GM23338 (cell line): ENCODE measurements around the gene SIRT4.

ENCODE experiments used
- CREB1 ChIP-seq: fragments of 250-450 bp; sonication (Bioruptor Pico); IDR thresholded peaks from 2 replicates; pipeline ENCODE4 v1.5.0; 2020; ENCODE audit warnings: low read depth, mild to moderate bottlenecking, moderate library complexity
- EZH2 ChIP-seq: fragments of 200-600 bp; sonication (generic); IDR thresholded peaks from one replicate; pipeline ENCODE4 v1.8.0; 2017; ENCODE audit warnings: antibody characterized with exemption, mild to moderate bottlenecking, low read depth; ENCODE audit not compliant: unreplicated experiment
- EZH2phosphoT487 ChIP-seq: fragments of 200-600 bp; sonication (generic); IDR thresholded peaks from one replicate; pipeline ENCODE4 v1.8.1; 2018; ENCODE audit warnings: antibody characterized with exemption; ENCODE audit not compliant: unreplicated experiment
- JUNB ChIP-seq: IDR thresholded peaks from one replicate; pipeline ENCODE4 v1.6.1; 2016; ENCODE audit warnings: antibody characterized with exemption; ENCODE audit not compliant: unreplicated experiment
- NANOG ChIP-seq: IDR thresholded peaks from 2 replicates; pipeline ENCODE4 v1.6.1; 2016; ENCODE audit warnings: antibody characterized with exemption, borderline replicate concordance
- POLR2AphosphoS5 ChIP-seq: IDR thresholded peaks from 2 replicates; pipeline ENCODE4 v1.6.1; 2016; ENCODE audit warnings: antibody characterized with exemption, low read depth
- STAT1 ChIP-seq: IDR thresholded peaks from one replicate; pipeline ENCODE4 v1.6.1; 2016; ENCODE audit warnings: antibody characterized with exemption; ENCODE audit not compliant: unreplicated experiment
- ZNF114 ChIP-seq: fragments of 250-450 bp; sonication (Bioruptor Pico); IDR thresholded peaks from 2 replicates; pipeline ENCODE4 v1.5.0; 2020; ENCODE audit warnings: mild to moderate bottlenecking, moderate library complexity
- ZNF331 ChIP-seq: fragments of 250-450 bp; sonication (Bioruptor Pico); IDR thresholded peaks from 2 replicates; pipeline ENCODE4 v1.5.0; 2020; ENCODE audit warnings: low read depth, mild to moderate bottlenecking, moderate library complexity
- TF ChIP-seq, protein P1 (sequence below), 2 experiments: fragments of 200-600 bp in 1 of 2; sonication (generic) in 1 of 2; conservative IDR thresholded peaks; 2 replicates each; pipeline versions ENCODE4 v1.5.1 to v1.6.1; 2016 to 2017; ENCODE audit warnings: antibody characterized with exemption in 2 of 2, low read depth in 2 of 2, mild to moderate bottlenecking in 2 of 2, moderate library complexity in 1 of 2
- TF ChIP-seq, protein P2 (sequence below): IDR thresholded peaks from one replicate; pipeline ENCODE4 v1.6.1; 2018; ENCODE audit warnings: antibody characterized with exemption; ENCODE audit not compliant: unreplicated experiment
- TF ChIP-seq, protein P3 (sequence below): IDR thresholded peaks from 2 replicates; pipeline ENCODE4 v1.6.1; 2016; ENCODE audit warnings: antibody characterized with exemption

DNA sequence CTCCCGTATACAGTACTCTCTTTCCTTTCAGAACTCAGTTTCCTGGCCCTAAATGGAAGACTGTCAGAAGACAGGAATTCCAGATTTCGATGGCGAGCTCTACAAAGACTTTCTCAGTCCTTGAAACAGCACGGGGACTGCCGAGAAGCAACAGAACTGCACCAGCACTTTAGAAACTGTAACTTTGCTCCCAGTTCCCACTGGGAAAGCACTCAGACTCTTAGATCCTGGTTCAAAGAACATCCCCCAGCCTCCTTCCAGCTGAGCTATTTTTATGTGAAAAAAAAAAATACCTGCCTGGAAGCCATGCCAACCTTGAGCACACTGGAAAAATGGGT lies 38.4 kb upstream of the SIRT4 start:
- TF ChIP-seq EZH2: no peak
- TF ChIP-seq, protein P1, sequence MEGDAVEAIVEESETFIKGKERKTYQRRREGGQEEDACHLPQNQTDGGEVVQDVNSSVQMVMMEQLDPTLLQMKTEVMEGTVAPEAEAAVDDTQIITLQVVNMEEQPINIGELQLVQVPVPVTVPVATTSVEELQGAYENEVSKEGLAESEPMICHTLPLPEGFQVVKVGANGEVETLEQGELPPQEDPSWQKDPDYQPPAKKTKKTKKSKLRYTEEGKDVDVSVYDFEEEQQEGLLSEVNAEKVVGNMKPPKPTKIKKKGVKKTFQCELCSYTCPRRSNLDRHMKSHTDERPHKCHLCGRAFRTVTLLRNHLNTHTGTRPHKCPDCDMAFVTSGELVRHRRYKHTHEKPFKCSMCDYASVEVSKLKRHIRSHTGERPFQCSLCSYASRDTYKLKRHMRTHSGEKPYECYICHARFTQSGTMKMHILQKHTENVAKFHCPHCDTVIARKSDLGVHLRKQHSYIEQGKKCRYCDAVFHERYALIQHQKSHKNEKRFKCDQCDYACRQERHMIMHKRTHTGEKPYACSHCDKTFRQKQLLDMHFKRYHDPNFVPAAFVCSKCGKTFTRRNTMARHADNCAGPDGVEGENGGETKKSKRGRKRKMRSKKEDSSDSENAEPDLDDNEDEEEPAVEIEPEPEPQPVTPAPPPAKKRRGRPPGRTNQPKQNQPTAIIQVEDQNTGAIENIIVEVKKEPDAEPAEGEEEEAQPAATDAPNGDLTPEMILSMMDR (conservative IDR thresholded peaks at IDR 0.05; ENCODE audit: low read depth in 2 of 2): no peak
- TF ChIP-seq POLR2AphosphoS5: no peak
- no peak for TF ChIP-seq EZH2phosphoT487
- TF ChIP-seq, protein P2, sequence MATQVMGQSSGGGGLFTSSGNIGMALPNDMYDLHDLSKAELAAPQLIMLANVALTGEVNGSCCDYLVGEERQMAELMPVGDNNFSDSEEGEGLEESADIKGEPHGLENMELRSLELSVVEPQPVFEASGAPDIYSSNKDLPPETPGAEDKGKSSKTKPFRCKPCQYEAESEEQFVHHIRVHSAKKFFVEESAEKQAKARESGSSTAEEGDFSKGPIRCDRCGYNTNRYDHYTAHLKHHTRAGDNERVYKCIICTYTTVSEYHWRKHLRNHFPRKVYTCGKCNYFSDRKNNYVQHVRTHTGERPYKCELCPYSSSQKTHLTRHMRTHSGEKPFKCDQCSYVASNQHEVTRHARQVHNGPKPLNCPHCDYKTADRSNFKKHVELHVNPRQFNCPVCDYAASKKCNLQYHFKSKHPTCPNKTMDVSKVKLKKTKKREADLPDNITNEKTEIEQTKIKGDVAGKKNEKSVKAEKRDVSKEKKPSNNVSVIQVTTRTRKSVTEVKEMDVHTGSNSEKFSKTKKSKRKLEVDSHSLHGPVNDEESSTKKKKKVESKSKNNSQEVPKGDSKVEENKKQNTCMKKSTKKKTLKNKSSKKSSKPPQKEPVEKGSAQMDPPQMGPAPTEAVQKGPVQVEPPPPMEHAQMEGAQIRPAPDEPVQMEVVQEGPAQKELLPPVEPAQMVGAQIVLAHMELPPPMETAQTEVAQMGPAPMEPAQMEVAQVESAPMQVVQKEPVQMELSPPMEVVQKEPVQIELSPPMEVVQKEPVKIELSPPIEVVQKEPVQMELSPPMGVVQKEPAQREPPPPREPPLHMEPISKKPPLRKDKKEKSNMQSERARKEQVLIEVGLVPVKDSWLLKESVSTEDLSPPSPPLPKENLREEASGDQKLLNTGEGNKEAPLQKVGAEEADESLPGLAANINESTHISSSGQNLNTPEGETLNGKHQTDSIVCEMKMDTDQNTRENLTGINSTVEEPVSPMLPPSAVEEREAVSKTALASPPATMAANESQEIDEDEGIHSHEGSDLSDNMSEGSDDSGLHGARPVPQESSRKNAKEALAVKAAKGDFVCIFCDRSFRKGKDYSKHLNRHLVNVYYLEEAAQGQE: no peak
- no peak for TF ChIP-seq CREB1 (CRISPR knock-in tag)
- no peak for TF ChIP-seq NANOG
- no peak for TF ChIP-seq ZNF114 (CRISPR knock-in tag)
- TF ChIP-seq, protein P3, sequence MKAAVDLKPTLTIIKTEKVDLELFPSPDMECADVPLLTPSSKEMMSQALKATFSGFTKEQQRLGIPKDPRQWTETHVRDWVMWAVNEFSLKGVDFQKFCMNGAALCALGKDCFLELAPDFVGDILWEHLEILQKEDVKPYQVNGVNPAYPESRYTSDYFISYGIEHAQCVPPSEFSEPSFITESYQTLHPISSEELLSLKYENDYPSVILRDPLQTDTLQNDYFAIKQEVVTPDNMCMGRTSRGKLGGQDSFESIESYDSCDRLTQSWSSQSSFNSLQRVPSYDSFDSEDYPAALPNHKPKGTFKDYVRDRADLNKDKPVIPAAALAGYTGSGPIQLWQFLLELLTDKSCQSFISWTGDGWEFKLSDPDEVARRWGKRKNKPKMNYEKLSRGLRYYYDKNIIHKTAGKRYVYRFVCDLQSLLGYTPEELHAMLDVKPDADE: no peak
- no peak for TF ChIP-seq JUNB
- TF ChIP-seq ZNF331 (CRISPR knock-in tag): no peak
- no peak for TF ChIP-seq STAT1
